KOPT-K1 (cell line): ENCODE results near the gene EDAR.

Experiments
- H3K27ac ChIP-seq: fragments of 200-600 bp; sonication (generic); 2 replicates; pipeline ENCODE4 v1.5.1; 2016; ENCODE audit warnings: antibody characterized with exemption, mild to moderate bottlenecking, low read depth, low read length; ENCODE audit not compliant: poor library complexity, severe bottlenecking
- H3K36me3 ChIP-seq: fragments of 200-600 bp; sonication (generic); 2 replicates; pipeline ENCODE4 v1.5.1; 2017; ENCODE audit warnings: antibody characterized with exemption, mild to moderate bottlenecking, low read length, moderate library complexity; ENCODE audit not compliant: insufficient read depth
- H3K9me3 ChIP-seq: fragments of 200-600 bp; sonication (generic); 2 replicates; pipeline ENCODE4 v1.5.1; 2017; ENCODE audit warnings: antibody characterized with exemption, low read length, mild to moderate bottlenecking; ENCODE audit not compliant: insufficient read depth, poor library complexity, severe bottlenecking

Gene EDAR

DNA sequence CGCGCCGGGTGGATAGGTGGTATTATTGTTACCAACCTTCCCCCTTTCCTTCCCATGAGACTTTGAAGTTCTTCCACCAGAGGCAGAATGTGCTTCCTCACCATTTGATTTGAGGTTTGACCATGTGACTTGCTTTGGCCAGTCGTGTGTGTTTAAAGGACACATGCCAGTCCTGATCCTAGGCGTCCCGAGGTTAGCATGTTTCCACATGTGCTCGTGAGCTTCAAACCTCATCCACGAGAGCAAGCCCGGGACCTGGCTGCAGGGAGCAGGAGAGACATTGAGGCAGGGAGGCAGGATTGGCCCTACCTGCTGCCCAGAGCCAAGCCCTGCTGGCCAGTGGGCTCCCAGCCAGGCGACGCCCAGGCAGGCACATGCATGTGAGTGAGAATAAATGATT is 27.4 kb upstream of the EDAR start:
- H3K36me3 ChIP-seq, result no peaks in the 10 kb centered on the region
- no peak overlapping the region for H3K27ac ChIP-seq
- no peaks in the 10 kb centered on the region for H3K9me3 ChIP-seq

DNA sequence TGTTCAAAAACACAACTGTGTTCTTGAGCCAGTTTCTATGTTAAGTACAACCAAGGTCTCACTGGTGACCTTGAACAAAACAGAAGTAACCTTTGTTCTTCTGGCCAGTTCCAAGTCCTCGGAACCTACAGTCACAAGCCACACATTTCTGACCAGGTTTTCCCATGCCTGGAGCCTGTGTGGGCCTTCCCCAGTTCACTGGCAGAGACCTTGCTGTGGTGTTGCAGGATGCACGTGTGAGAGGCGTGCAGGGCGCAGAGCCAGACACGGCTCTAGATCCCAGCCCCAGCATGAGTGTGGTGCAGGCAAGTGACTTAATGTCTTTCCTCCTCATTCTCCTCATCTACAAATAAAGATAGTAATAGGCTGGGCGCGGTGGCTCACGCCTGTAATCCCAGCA is 25.5 kb upstream of the EDAR start:
- Histone ChIP-seq H3K9me3 (no peaks in the 10 kb centered on the region), H3K27ac (no peak overlapping the region), H3K36me3 (no peaks in the 10 kb centered on the region)

DNA sequence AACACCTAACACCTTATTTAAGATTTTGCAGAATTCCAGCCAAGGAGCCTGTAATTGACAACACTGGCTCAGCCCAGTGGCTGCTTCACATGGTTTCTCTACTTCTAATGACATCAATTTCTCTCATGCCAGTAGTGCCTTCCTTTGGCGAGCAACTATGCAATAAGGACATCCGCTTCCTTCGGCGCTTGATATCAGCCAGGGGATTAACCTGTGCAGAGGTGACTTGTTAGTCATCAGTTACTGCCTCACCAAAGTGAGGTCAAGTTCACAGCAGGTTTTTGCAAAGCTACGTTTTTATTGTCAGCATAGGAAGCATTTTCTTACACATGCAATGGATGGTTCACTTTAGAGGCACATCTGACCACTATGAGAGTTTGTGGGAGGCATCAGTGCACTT is 24.0 kb upstream of the EDAR start:
- H3K27ac ChIP-seq, result no peak overlapping the region
- H3K9me3 ChIP-seq, result no peaks in the 10 kb centered on the region
- no peaks in the 10 kb centered on the region for H3K36me3 ChIP-seq

- no peaks in the 10 kb centered on the region for H3K9me3 ChIP-seq
- H3K27ac ChIP-seq, result no peak overlapping the region
- H3K36me3 ChIP-seq, result no peaks in the 10 kb centered on the region
Observed at GRCh38 chr2:109009920-109010610, 21.0 kb upstream of the EDAR start.

GRCh38 chr2:109006971-109007370 is 18.0 kb upstream of the EDAR start:
- Histone ChIP-seq H3K27ac (no peak overlapping the region), H3K9me3 (no peaks in the 10 kb centered on the region), H3K36me3 (no peaks in the 10 kb centered on the region)

DNA sequence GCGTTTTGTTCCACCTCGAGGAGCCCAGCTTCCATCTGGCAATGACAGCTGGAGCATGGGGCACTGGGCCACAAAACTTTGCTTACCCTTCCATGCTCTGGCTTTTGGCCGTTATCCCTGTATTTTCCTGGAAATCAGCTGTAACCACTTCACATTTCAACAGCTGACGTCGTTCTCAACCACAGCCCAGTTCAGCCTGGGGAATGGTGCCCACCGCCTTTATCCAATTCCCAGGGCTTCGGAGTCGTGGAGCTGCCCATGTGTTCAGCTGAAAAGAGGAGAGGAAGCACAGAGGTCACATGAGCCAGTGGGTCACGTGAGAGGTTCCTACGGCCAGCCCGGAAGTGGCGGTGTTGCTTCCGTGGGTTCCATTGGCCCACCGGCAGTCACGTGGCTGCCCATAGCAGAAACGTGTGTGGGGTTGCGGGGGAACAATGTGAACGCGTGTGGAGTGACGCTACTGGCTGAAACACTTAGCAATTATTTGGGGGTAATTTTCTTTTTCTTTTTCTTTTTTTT is 16.7 kb upstream of the EDAR start:
- no peak overlapping the region for H3K27ac ChIP-seq
- H3K36me3 ChIP-seq, result no peaks in the 10 kb centered on the region
- H3K9me3 ChIP-seq, result no peaks in the 10 kb centered on the region

- Histone ChIP-seq H3K36me3 (no peaks in the 10 kb centered on the region), H3K27ac (no peak overlapping the region), H3K9me3 (no peaks in the 10 kb centered on the region)
Observed at GRCh38 chr2:109001201-109001600, 12.2 kb upstream of the EDAR start.

DNA sequence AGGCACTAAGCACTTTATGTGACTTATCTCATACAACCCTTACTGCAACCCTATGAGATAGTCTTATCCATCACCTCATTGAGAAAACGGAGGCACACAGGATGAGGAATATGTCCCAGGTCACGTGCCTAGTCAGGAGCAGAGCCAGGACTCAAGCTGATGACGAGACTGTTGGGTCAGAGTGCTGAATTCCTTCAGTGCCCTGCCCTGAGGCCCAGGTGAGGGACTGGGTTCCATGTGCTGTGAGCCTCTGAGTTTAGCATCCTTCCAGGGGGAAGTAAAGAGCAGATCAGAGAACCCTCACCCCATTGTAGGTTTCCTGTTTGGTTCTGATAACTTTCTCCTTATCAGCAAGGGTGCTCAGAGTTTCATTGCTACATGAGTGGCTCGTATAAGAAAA is 11.7 kb upstream of the EDAR start:
- H3K36me3 ChIP-seq, result no peaks in the 10 kb centered on the region
- no peak overlapping the region for H3K27ac ChIP-seq
- H3K9me3 ChIP-seq, result no peaks in the 10 kb centered on the region

DNA sequence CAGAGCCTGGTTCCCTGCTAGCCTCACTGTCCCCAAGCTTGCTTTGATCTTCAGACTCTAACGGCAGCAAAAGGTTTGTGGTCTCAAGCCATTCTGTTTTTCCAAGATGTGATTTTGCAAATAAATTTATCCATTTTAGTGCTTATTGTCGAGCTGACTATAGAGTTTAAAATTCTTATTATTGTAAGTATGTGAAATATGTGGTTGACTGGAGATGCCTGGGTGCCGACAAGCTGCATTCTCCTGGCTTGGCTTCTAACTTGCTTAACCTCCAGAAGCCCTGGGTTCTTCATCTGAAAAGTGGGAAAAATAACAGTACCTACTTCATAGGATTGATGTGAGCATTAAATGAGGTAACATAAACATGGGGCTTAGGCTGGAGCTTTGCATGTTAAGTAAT is 9.9 kb upstream of the EDAR start:
- no peak overlapping the region for H3K27ac ChIP-seq
- no peaks in the 10 kb centered on the region for H3K9me3 ChIP-seq
- no peaks in the 10 kb centered on the region for H3K36me3 ChIP-seq

GRCh38 chr2:108994178-108994577 is 5.2 kb upstream of the EDAR start:
- Histone ChIP-seq H3K9me3 (no peaks in the 10 kb centered on the region), H3K27ac (no peak overlapping the region), H3K36me3 (no peaks in the 10 kb centered on the region)

GRCh38 chr2:108993095-108993937 is 4.3 kb upstream of the EDAR start:
- Histone ChIP-seq H3K27ac (no peak overlapping the region), H3K9me3 (no peaks in the 10 kb centered on the region), H3K36me3 (no peaks in the 10 kb centered on the region)

- H3K9me3 ChIP-seq, result no peaks in the 10 kb centered on the region
- H3K36me3 ChIP-seq, result no peaks in the 10 kb centered on the region
- H3K27ac ChIP-seq, result no peak overlapping the region
Observed at GRCh38 chr2:108988076-108988795, 784 bp downstream of the EDAR start.

GRCh38 chr2:108986916-108987510 is 2.0 kb downstream of the EDAR start:
- H3K9me3 ChIP-seq, result no peaks in the 10 kb centered on the region
- no peak overlapping the region for H3K27ac ChIP-seq
- no peaks in the 10 kb centered on the region for H3K36me3 ChIP-seq

DNA sequence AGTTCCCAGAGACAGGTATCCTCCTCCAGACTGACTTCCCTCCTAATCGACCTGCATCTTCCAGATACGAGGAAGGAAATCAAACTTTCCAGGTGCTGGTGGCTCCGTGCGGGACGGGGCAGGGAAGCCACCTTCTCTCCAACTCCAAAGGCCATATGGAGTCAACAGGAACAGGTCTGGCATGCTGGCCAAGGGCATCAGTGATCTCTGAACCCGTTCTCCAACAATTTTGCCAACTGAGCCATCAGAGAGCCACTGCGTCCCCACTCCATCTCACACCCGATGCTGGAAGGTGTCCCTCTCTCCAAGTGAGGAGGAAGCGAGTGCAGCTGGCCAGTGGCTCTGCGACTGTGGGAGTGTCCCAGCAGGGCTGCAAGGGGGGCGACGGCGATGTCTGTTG is 5.4 kb downstream of the EDAR start:
- Histone ChIP-seq H3K9me3 (no peaks in the 10 kb centered on the region), H3K36me3 (no peaks in the 10 kb centered on the region), H3K27ac (no peak overlapping the region)

GRCh38 chr2:108983061-108983460 is 6.0 kb downstream of the EDAR start:
- no peaks in the 10 kb centered on the region for H3K9me3 ChIP-seq
- no peak overlapping the region for H3K27ac ChIP-seq
- no peaks in the 10 kb centered on the region for H3K36me3 ChIP-seq
